Retinal pigment epithelial cell (primary cell): ENCODE data around the gene ATP4A.

Experiments
- DNase-seq: peaks from one replicate; pipeline ENCODE4 v3.0.0-alpha.2; 2010; ENCODE audit warnings: low read depth
- H3K4me3 ChIP-seq: 2 replicates; pipeline ENCODE4 v1.5.1; 2011; ENCODE audit warnings: mild to moderate bottlenecking, low read length, control low read depth, moderate library complexity
- CTCF ChIP-seq: conservative IDR thresholded peaks from 2 replicates; pipeline ENCODE4 v1.5.1; 2011; ENCODE audit warnings: low read depth, low read length, control low read depth, inconsistent platforms

Gene ATP4A

GRCh38 chr19:35531291-35531690 is 32.2 kb downstream of the ATP4A start:
- H3K4me3 ChIP-seq = no peak overlapping the region
- no peak for TF ChIP-seq CTCF
- DNase-seq = no peak

- H3K4me3 ChIP-seq = no peak overlapping the region
- DNase-seq = no peak
- TF ChIP-seq CTCF = no peak
Observed at GRCh38 chr19:35529241-35530218, 33.9 kb downstream of the ATP4A start.

- DNase-seq = no peak
- no peak for TF ChIP-seq CTCF
- H3K4me3 ChIP-seq = no peak within 1 kb of the TSS
Observed at GRCh38 chr19:35528218-35529038, 35.0 kb downstream of the ATP4A start, which contains the start of gene SBSN. SBSN (minus strand) TSS chr19:35528311; CDS start chr19:35528281, 30 bp downstream.

GRCh38 chr19:35525873-35526272 is 37.6 kb downstream of the ATP4A start:
- TF ChIP-seq CTCF = no peak
- no peak overlapping the region for H3K4me3 ChIP-seq
- no peak for DNase-seq

- no peak overlapping the region for H3K4me3 ChIP-seq
- TF ChIP-seq CTCF = no peak
Observed at GRCh38 chr19:35524181-35524837, 39.1 kb downstream of the ATP4A start.

GRCh38 chr19:35522745-35523327 is 40.6 kb downstream of the ATP4A start:
- no peak for TF ChIP-seq CTCF
- H3K4me3 ChIP-seq = no peak overlapping the region
- no peak for DNase-seq

More at GRCh38 chr19:35524181-35524837, 39.1 kb downstream of the ATP4A start:
- no peak for DNase-seq
